LNCaP clone FGC (cell line): ENCODE results near the gene ODF2.
"Not testable (repeated sequence)": the region's sequence is repeated elsewhere in the genome, so short reads cannot be mapped to it uniquely, and the experiment has no call there.

Source experiments
- DNase-seq: peaks from one replicate; pipeline ENCODE4 v3.0.0-alpha.2; 2011; ENCODE audit warnings: low read depth
- H3K4me3 ChIP-seq: 2 replicates; pipeline ENCODE4 v1.5.1; 2011; ENCODE audit warnings: mild to moderate bottlenecking, low read depth, low read length, control low read depth
- CTCF ChIP-seq: IDR thresholded peaks from 2 replicates; pipeline ENCODE4 v1.5.1; 2012; ENCODE audit warnings: mild to moderate bottlenecking; ENCODE audit not compliant: control insufficient read depth, insufficient read depth; ENCODE audit errors: extremely low read depth

The ODF2 gene

GRCh38 chr9:128494746-128495129 lies 38.9 kb downstream of the ODF2 start:
- no peak for DNase-seq
- TF ChIP-seq CTCF: no peak
- no peak overlapping the region for H3K4me3 ChIP-seq

- no peak for TF ChIP-seq CTCF
- no peak overlapping the region for H3K4me3 ChIP-seq
- no peak for DNase-seq
Observed at GRCh38 chr9:128495296-128495695, 39.5 kb downstream of the ODF2 start.

- H3K4me3 ChIP-seq: no peak overlapping the region
- no peak for DNase-seq
- no peak for TF ChIP-seq CTCF
Observed at GRCh38 chr9:128495804-128496417, 40.1 kb downstream of the ODF2 start.

GRCh38 chr9:128497824-128498610 lies 42.2 kb downstream of the ODF2 start:
- DNase-seq: no peak
- no peak overlapping the region for H3K4me3 ChIP-seq
- no peak for TF ChIP-seq CTCF

GRCh38 chr9:128498911-128499310 lies 43.1 kb downstream of the ODF2 start:
- no peak overlapping the region for H3K4me3 ChIP-seq
- TF ChIP-seq CTCF: no peak
- no peak for DNase-seq

GRCh38 chr9:128499920-128500319 lies 44.1 kb downstream of the ODF2 start:
- DNase-seq: no peak
- no peak for TF ChIP-seq CTCF

GRCh38 chr9:128503415-128503825 lies 47.6 kb downstream of the ODF2 start:
- DNase-seq: not testable (repeated sequence)

More at GRCh38 chr9:128499920-128500319, 44.1 kb downstream of the ODF2 start:
- no peak overlapping the region for H3K4me3 ChIP-seq

More at GRCh38 chr9:128503415-128503825, 47.6 kb downstream of the ODF2 start:
- H3K4me3 ChIP-seq: not testable (repeated sequence)
